HCT116 (cell line): ENCODE results near the gene ZNF423. TPM values are rescaled to one million over a fixed set of nuclear protein-coding genes. Genes with fewer than 3 reads are reported as not detected.

Experiments
- ATAC-seq: fragments of 200-7000 bp; cut with Tn5 transposase; 2 replicates; pipeline ENCODE4 v1.9.1; 2020; ENCODE audit warnings: mild to moderate bottlenecking, moderate library complexity
- BruUV-seq: library from RNA; stranded (reverse); fragments of 400-500 nt; replicated peaks from 2 replicates; lab custom pipeline; 2021; lab: Mats Ljungman, UMichigan
- CTCF ChIA-PET: fragments of 300-600 bp; sonication (Branson Sonifier 250); formaldehyde crosslinking; loops from one replicate; lab custom pipeline; 2021; ENCODE audit warnings: antibody characterized with exemption; lab: Charles Lee
- POLR2A ChIA-PET: fragments of 300-600, 350-600 bp; sonication (Branson Sonifier 250); formaldehyde crosslinking; loops from one replicate; lab custom pipeline; 2021; ENCODE audit warnings: antibody characterized with exemption; lab: Charles Lee
- RAD21 ChIA-PET, 2 experiments: fragments of 300-600 bp; sonication (Branson Sonifier 250); formaldehyde crosslinking; loops; one replicate each; lab custom pipeline; 2023; ENCODE audit warnings: low total read pairs in 2 of 2; ENCODE audit not compliant: uncharacterized antibody in 2 of 2, unreplicated experiment in 2 of 2, low non-redundant PET in 1 of 2; lab: Charles Lee
- DNase-seq: peaks from one replicate; pipeline ENCODE4 v3.0.0-alpha.2; 2010; ENCODE audit warnings: low read depth, low spot score
- H2AFZ ChIP-seq: fragments of 200-600 bp; shearing (Covaris generic), sonication (generic); 2 replicates; pipeline ENCODE4 v1.6.1; 2017; ENCODE audit warnings: low read depth, mixed run types, mixed read lengths, antibody characterized with exemption, low read length; ENCODE audit not compliant: poor library complexity, severe bottlenecking
- H3K27ac ChIP-seq: 2 replicates; pipeline ENCODE4 v1.5.1; 2012; ENCODE audit warnings: low read depth, low read length
- H3K27me3 ChIP-seq: fragments of 200-600 bp; sonication (generic); 2 replicates; pipeline ENCODE4 v1.6.1; 2016; ENCODE audit warnings: mixed run types, low read length, mixed read lengths; ENCODE audit not compliant: insufficient read depth
- H3K36me3 ChIP-seq, 2 experiments: fragments of 200-500 bp in 1 of 2; fragments of 200-600 bp in 1 of 2; sonication (Bioruptor generic) in 1 of 2; sonication (generic) in 1 of 2; 2 replicates each; pipeline versions ENCODE4 v1.5.1 to v1.6.1; 2014 to 2016; ENCODE audit warnings: low read length in 2 of 2, inconsistent platforms in 1 of 2, mixed read lengths in 1 of 2, mixed run types in 1 of 2; ENCODE audit not compliant: insufficient read depth in 2 of 2, control insufficient read depth in 1 of 2
- H3K4me1 ChIP-seq, 2 experiments: fragments of 200-600 bp in 1 of 2; sonication (generic) in 1 of 2; 2 replicates each; pipeline versions ENCODE4 v1.5.1 to v1.6.1; 2012 to 2017; ENCODE audit warnings: low read length in 2 of 2, inconsistent platforms in 1 of 2, mild to moderate bottlenecking in 1 of 2, mixed read lengths in 1 of 2, mixed run types in 1 of 2, moderate library complexity in 1 of 2; ENCODE audit not compliant: insufficient read depth in 2 of 2, control insufficient read depth in 1 of 2
- H3K4me2 ChIP-seq: fragments of 200-600 bp; sonication (generic); 2 replicates; pipeline ENCODE4 v1.6.1; 2017; ENCODE audit warnings: mixed run types, low read length, mixed read lengths
- H3K4me3 ChIP-seq, 2 experiments: fragments of 200-600 bp in 1 of 2; sonication (generic) in 1 of 2; replicated peaks in 1 of 2; 2 replicates each; pipeline ENCODE4 v1.5.1; 2011 to 2016; ENCODE audit warnings: low read length in 2 of 2, control low read depth in 1 of 2, low read depth in 1 of 2, mild to moderate bottlenecking in 1 of 2, mixed read lengths in 1 of 2, mixed run types in 1 of 2
- H3K79me2 ChIP-seq: fragments of 200-600 bp; sonication (generic); 2 replicates; pipeline ENCODE4 v1.6.1; 2017; ENCODE audit warnings: mild to moderate bottlenecking, mixed run types, low read length, moderate library complexity, mixed read lengths; ENCODE audit not compliant: insufficient read depth
- H3K9ac ChIP-seq: fragments of 200-600 bp; sonication (generic); 2 replicates; pipeline ENCODE4 v1.6.1; 2016; ENCODE audit warnings: low read length, mixed read lengths
- H3K9me2 ChIP-seq: fragments of 200-600 bp; sonication (generic), shearing (Covaris generic); 2 replicates; pipeline ENCODE4 v1.6.1; 2017; ENCODE audit warnings: mixed run types, mild to moderate bottlenecking, moderate library complexity; ENCODE audit not compliant: insufficient read depth
- H3K9me3 ChIP-seq, 2 experiments: fragments of 200-500 bp in 1 of 2; fragments of 200-600 bp in 1 of 2; sonication (Bioruptor generic) in 1 of 2; sonication (generic) in 1 of 2; 2 replicates each; pipeline ENCODE4 v1.6.1; 2014 to 2017; ENCODE audit warnings: low read length in 2 of 2, mixed read lengths in 2 of 2, inconsistent platforms in 1 of 2, low read depth in 1 of 2, mild to moderate bottlenecking in 1 of 2, mixed run types in 1 of 2, moderate library complexity in 1 of 2; ENCODE audit not compliant: control insufficient read depth in 1 of 2, insufficient read depth in 1 of 2
- H4K20me1 ChIP-seq: fragments of 200-600 bp; sonication (generic), shearing (Covaris generic); 2 replicates; pipeline ENCODE4 v1.6.1; 2017; ENCODE audit warnings: mixed run types, mild to moderate bottlenecking, moderate library complexity; ENCODE audit not compliant: insufficient read depth
- CBX3 ChIP-seq: IDR thresholded peaks from 2 replicates; pipeline ENCODE4 v1.6.1; 2012; ENCODE audit warnings: low read depth
- CEBPB ChIP-seq: IDR thresholded peaks from 2 replicates; pipeline ENCODE4 v1.6.1; 2012; ENCODE audit warnings: low read depth
- CTCF ChIP-seq, 3 experiments: fragments of 200-600 bp in 1 of 3; sonication (generic) in 1 of 3; IDR thresholded peaks in 2 of 3; conservative IDR thresholded peaks in 1 of 3; 2 replicates each; pipeline ENCODE4 v1.5.1; 2012 to 2017; ENCODE audit warnings: low read depth in 2 of 3, low read length in 2 of 3, antibody characterized with exemption in 1 of 3, borderline replicate concordance in 1 of 3, control low read depth in 1 of 3, mild to moderate bottlenecking in 1 of 3, mixed read lengths in 1 of 3, mixed run types in 1 of 3, moderate library complexity in 1 of 3; ENCODE audit not compliant: insufficient read depth in 1 of 3
- EZH2phosphoT487 ChIP-seq: fragments of 200-600 bp; IDR thresholded peaks from 2 replicates; pipeline ENCODE4 v1.6.1; 2018; ENCODE audit warnings: antibody characterized with exemption, borderline replicate concordance
- FOSL1 ChIP-seq: IDR thresholded peaks from 2 replicates; pipeline ENCODE4 v1.6.1; 2012; ENCODE audit warnings: low read depth
- JUND ChIP-seq: IDR thresholded peaks from 2 replicates; pipeline ENCODE4 v1.6.1; 2012
- MAX ChIP-seq: IDR thresholded peaks from 2 replicates; pipeline ENCODE4 v1.6.1; 2012
- POLR2A ChIP-seq: IDR thresholded peaks from 2 replicates; pipeline ENCODE4 v1.7.0; 2011; ENCODE audit warnings: borderline replicate concordance; ENCODE audit not compliant: insufficient read depth, insufficient read length; ENCODE audit errors: extremely low read depth
- POLR2AphosphoS5 ChIP-seq: IDR thresholded peaks from 2 replicates; pipeline ENCODE4 v1.6.1; 2011; ENCODE audit warnings: mild to moderate bottlenecking, low read depth, low read length, moderate library complexity
- RAD21 ChIP-seq: IDR thresholded peaks from 2 replicates; pipeline ENCODE4 v1.6.1; 2012; ENCODE audit warnings: low read depth, mild to moderate bottlenecking
- REST ChIP-seq: IDR thresholded peaks from 2 replicates; pipeline ENCODE4 v1.6.1; 2012; ENCODE audit warnings: low read depth
- SIN3A ChIP-seq: IDR thresholded peaks from 2 replicates; pipeline ENCODE4 v1.6.1; 2012; ENCODE audit warnings: low read depth
- SRF ChIP-seq: IDR thresholded peaks from 2 replicates; pipeline ENCODE4 v1.6.1; 2012; ENCODE audit warnings: low read depth
- TCF7L2 ChIP-seq: IDR thresholded peaks from 2 replicates; pipeline ENCODE4 v1.7.0; 2011; ENCODE audit warnings: borderline replicate concordance, inconsistent platforms; ENCODE audit not compliant: insufficient read depth, insufficient read length; ENCODE audit errors: extremely low read depth
- ZNF274 ChIP-seq: fragments of 200-500 bp; sonication (Bioruptor generic); IDR thresholded peaks from 2 replicates; pipeline ENCODE4 v1.6.1; 2014; ENCODE audit warnings: mild to moderate bottlenecking, low read depth, low read length, inconsistent platforms
- intact Hi-C: fragments of 100-400 bp; cut with micrococcal nuclease; formaldehyde crosslinking; loops from 2 replicates; pipeline ENCODE4 v1.10.0; 2022
- total RNA-seq: library from RNA; stranded (reverse); gene quantifications from one replicate; pipeline ENCODE4 v1.2.1, GENCODE V29; 2021; ENCODE audit not compliant: unreplicated experiment

The ZNF423 gene
- total RNA-seq, 1 experiment from 2014 or later: 0.22 TPM

DNA sequence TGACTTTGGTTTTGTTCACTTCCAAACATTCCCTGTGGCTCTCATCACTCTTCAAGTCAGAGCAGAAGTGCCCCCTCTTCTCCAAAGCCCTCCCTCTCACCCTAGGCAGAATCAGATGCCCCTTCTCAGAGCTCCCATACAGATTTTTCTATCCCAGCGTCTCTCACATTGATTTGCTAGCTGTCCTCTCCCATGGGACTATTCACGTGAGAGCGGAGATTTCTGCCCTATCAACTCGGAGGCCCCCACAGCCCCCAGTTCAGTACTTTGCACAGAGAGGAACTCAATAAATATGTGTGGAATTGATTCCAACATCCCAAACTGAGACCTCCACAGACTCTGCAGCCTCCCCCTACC, 299.7 kb downstream of the ZNF423 start (continued):
- no peak for TF ChIP-seq MAX
- no peak for TF ChIP-seq CEBPB
- TF ChIP-seq SRF: no peak
- no peak for TF ChIP-seq SIN3A
- TF ChIP-seq JUND: no peak

GRCh38 chr16:49554681-49555080, 301.2 kb downstream of the ZNF423 start:
- intact Hi-C loops: loop anchor here (10.0 kb wide), 1 partner anchor 150 kb away; no protein-coding TSS in a partner anchor
- Histone ChIP-seq H3K9me3 (no peaks in the 10 kb centered on the region), H3K4me3 (no peak overlapping the region), H3K4me2 (no peak overlapping the region), H3K9me2 (no peaks in the 10 kb centered on the region), H2AFZ (no peak overlapping the region), H3K9ac (no peak overlapping the region), H3K4me1 (no peaks in the 10 kb centered on the region), H3K79me2 (no peaks in the 10 kb centered on the region), H4K20me1 (no peaks in the 10 kb centered on the region), H3K27ac (no peak overlapping the region), H3K27me3 (peaks cover 16% of the 10 kb centered on the region), H3K36me3 (no peaks in the 10 kb centered on the region)
- POLR2A ChIA-PET: no interaction called here
- no TSS peak for BruUV-seq
- ATAC-seq (no peak), DNase-seq (no peak)
- RAD21 ChIA-PET: interaction anchor here in 1 of 2 experiments (0.6 kb wide), 1 partner anchor 1823 kb away, joined by 3 read pairs; no protein-coding TSS in a partner anchor
- CTCF ChIA-PET: interaction anchor here (1.5 kb wide), 1 partner anchor 367 kb away, joined by 3 read pairs; no protein-coding TSS in a partner anchor
- TF ChIP-seq CBX3 (no peak), RAD21 (no peak), TCF7L2 (no peak), REST (no peak), CTCF (IDR thresholded peaks at IDR 0.05 in 2 of 3, conservative IDR thresholded peaks at IDR 0.05 in 1 of 3; ENCODE audit: borderline replicate concordance in 1 of 3, insufficient read depth in 1 of 3, low read depth in 2 of 3, low read length in 2 of 3) (no peak), EZH2phosphoT487 (no peak), SRF (no peak), MAX (no peak), ZNF274 (no peak), CEBPB (no peak), POLR2A (no peak), FOSL1 (no peak), POLR2AphosphoS5 (no peak)
